PC-9 (cell line): ENCODE results near the gene CTU1.

ENCODE experiments used
- CTCF ChIP-seq: fragments of 200-600 bp; sonication (generic); conservative IDR thresholded peaks from 2 replicates; pipeline ENCODE4 v1.6.1; 2017; ENCODE audit warnings: mixed run types, antibody characterized with exemption, mild to moderate bottlenecking, moderate library complexity
- EZH2 ChIP-seq: fragments of 200-600 bp; sonication (generic); IDR thresholded peaks from 2 replicates; pipeline ENCODE4 v1.8.0; 2017; ENCODE audit warnings: antibody characterized with exemption, low read depth

DNA sequence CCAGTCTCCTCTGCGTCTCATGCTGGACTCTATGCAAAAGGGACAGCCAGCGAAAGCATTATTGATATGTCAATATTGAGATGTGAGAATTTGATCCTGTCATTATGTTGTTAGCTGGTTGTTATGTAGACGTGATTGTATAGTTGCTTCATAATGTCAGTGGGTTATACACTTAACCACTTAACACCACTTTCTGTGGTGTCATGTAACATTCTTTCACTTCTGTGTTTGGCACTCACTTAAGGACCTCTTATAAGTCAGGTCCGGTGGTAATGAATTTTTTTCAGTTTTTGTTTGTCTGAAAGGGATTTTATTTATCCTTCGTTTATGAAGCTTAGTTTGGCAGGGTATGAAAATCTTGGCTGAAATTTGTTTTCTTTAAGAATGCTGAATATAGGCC is 26.8 kb upstream of the CTU1 start:
- TF ChIP-seq CTCF (no peak), EZH2 (no peak)
